Astrocyte (in vitro differentiated cells and primary cell): ENCODE measurements around the gene PKDCC. TPM values are rescaled to one million over a fixed set of nuclear protein-coding genes. Genes with fewer than 3 reads are reported as not detected.

ENCODE experiments used
- DNase-seq: peaks from one replicate; pipeline ENCODE4 v3.0.0-alpha.2; 2010; ENCODE audit warnings: low read depth
- FAIRE-seq: peaks from 2 replicates; lab custom pipeline; 2011; peaks lifted over from hg19 to GRCh38; lab: Jason Lieb, UNC
- H2AFZ ChIP-seq: 2 replicates; pipeline ENCODE4 v1.6.0; 2012; ENCODE audit warnings: low read depth, low read length, inconsistent platforms
- H3K27ac ChIP-seq: 2 replicates; pipeline ENCODE4 v1.5.1; 2011; ENCODE audit warnings: low read depth, low read length, inconsistent platforms
- H3K27me3 ChIP-seq: 2 replicates; pipeline ENCODE4 v1.6.0; 2011; ENCODE audit warnings: low read length, inconsistent platforms; ENCODE audit not compliant: insufficient read depth
- H3K36me3 ChIP-seq: 2 replicates; pipeline ENCODE4 v1.5.1; 2011; ENCODE audit warnings: low read length, inconsistent platforms; ENCODE audit not compliant: insufficient read depth
- H3K4me1 ChIP-seq: 2 replicates; pipeline ENCODE4 v1.5.1; 2011; ENCODE audit warnings: low read length, inconsistent platforms; ENCODE audit not compliant: insufficient read depth
- H3K4me2 ChIP-seq: 2 replicates; pipeline ENCODE4 v1.6.0; 2012; ENCODE audit warnings: low read length, inconsistent platforms
- H3K4me3 ChIP-seq: 2 replicates; pipeline ENCODE4 v1.5.1; 2011; ENCODE audit warnings: low read depth, mild to moderate bottlenecking, low read length, inconsistent platforms; ENCODE audit not compliant: insufficient read depth
- H3K79me2 ChIP-seq: 2 replicates; pipeline ENCODE4 v1.6.0; 2012; ENCODE audit warnings: mild to moderate bottlenecking, low read length, inconsistent platforms; ENCODE audit not compliant: insufficient read depth
- H3K9ac ChIP-seq: 2 replicates; pipeline ENCODE4 v1.6.0; 2012; ENCODE audit warnings: mild to moderate bottlenecking, low read length, inconsistent platforms
- H3K9me3 ChIP-seq: 2 replicates; pipeline ENCODE4 v1.5.1; 2012; ENCODE audit warnings: low read depth, mild to moderate bottlenecking, low read length, inconsistent platforms; ENCODE audit not compliant: insufficient read depth
- H4K20me1 ChIP-seq: 2 replicates; pipeline ENCODE4 v1.6.0; 2012; ENCODE audit warnings: low read length, inconsistent platforms; ENCODE audit not compliant: insufficient read depth
- H3K27ac Mint-ChIP-seq: one replicate; pipeline ENCODE4 v1.8.0; 2021; ENCODE audit warnings: mild to moderate bottlenecking, mixed read lengths; ENCODE audit not compliant: unreplicated experiment
- H3K27me3 Mint-ChIP-seq: one replicate; pipeline ENCODE4 v1.8.0; 2021; ENCODE audit warnings: low read depth, mixed read lengths; ENCODE audit not compliant: unreplicated experiment
- H3K36me3 Mint-ChIP-seq: one replicate; pipeline ENCODE4 v1.8.0; 2021; ENCODE audit warnings: low read depth, mixed read lengths; ENCODE audit not compliant: unreplicated experiment
- H3K4me1 Mint-ChIP-seq: one replicate; pipeline ENCODE4 v1.8.0; 2021; ENCODE audit warnings: low read depth, mixed read lengths; ENCODE audit not compliant: unreplicated experiment
- H3K4me3 Mint-ChIP-seq: one replicate; pipeline ENCODE4 v1.8.0; 2021; ENCODE audit warnings: mild to moderate bottlenecking, moderate library complexity, mixed read lengths; ENCODE audit not compliant: unreplicated experiment
- H3K9me3 Mint-ChIP-seq: one replicate; pipeline ENCODE4 v1.8.0; 2021; ENCODE audit warnings: mild to moderate bottlenecking, mixed read lengths; ENCODE audit not compliant: unreplicated experiment
- CTCF ChIP-seq: IDR thresholded peaks from 2 replicates; pipeline ENCODE4 v1.5.1; 2011; ENCODE audit warnings: low read depth, mild to moderate bottlenecking, inconsistent platforms, low read length, moderate library complexity; ENCODE audit not compliant: insufficient read depth
- EZH2 ChIP-seq: IDR thresholded peaks from 2 replicates; pipeline ENCODE4 v1.6.1; 2012; ENCODE audit warnings: mild to moderate bottlenecking, low read length, inconsistent platforms; ENCODE audit not compliant: insufficient read depth
- total RNA-seq: library from RNA; stranded (reverse); gene quantifications from 2 replicates; pipeline ENCODE4 v1.2.1, GENCODE V29; 2021

PKDCC gene
- total RNA-seq, 1 donor from 2014 or later, result 6.9 TPM

GRCh38 chr2:42012137-42012536, 35.7 kb upstream of the PKDCC start:
- no peaks in the 10 kb centered on the region for H3K79me2 ChIP-seq
- Mint-ChIP-seq H3K4me3 (no peak overlapping the region), H3K9me3 (peaks cover 2% of the 10 kb centered on the region), H3K27me3 (peaks cover 6% of the 10 kb centered on the region), H3K4me1 (peaks cover 26% of the 10 kb centered on the region), H3K36me3 (no peaks in the 10 kb centered on the region), H3K27ac (no peak overlapping the region)
- peaks cover 10% of the 10 kb centered on the region for H3K4me1 ChIP-seq
- no peaks in the 10 kb centered on the region for H4K20me1 ChIP-seq
- no peak overlapping the region for H2AFZ ChIP-seq
- TF ChIP-seq EZH2 (no peak), CTCF (no peak)
- no peaks in the 10 kb centered on the region for H3K36me3 ChIP-seq
- H3K9ac ChIP-seq, result no peak overlapping the region
- no peak overlapping the region for H3K27ac ChIP-seq
- no peaks in the 10 kb centered on the region for H3K9me3 ChIP-seq
- FAIRE-seq (no peak), DNase-seq (no peak)
- no peaks in the 10 kb centered on the region for H3K27me3 ChIP-seq
- no peak overlapping the region for H3K4me2 ChIP-seq
- H3K4me3 ChIP-seq, result no peak overlapping the region

- Mint-ChIP-seq H3K36me3 (no peaks in the 10 kb centered on the region), H3K9me3 (peaks cover 2% of the 10 kb centered on the region), H3K27ac (no peak overlapping the region), H3K4me1 (peaks cover 26% of the 10 kb centered on the region), H3K27me3 (peaks cover 6% of the 10 kb centered on the region), H3K4me3 (no peak overlapping the region)
- H3K4me1 ChIP-seq, result peaks cover 10% of the 10 kb centered on the region
- H4K20me1 ChIP-seq, result no peaks in the 10 kb centered on the region
- no peak overlapping the region for H3K27ac ChIP-seq
- H3K4me3 ChIP-seq, result no peak overlapping the region
- no peak overlapping the region for H2AFZ ChIP-seq
- H3K9me3 ChIP-seq, result no peaks in the 10 kb centered on the region
- DNase-seq (no peak), FAIRE-seq (no peak)
- no peak for TF ChIP-seq CTCF
- no peak for TF ChIP-seq EZH2
- no peak overlapping the region for H3K4me2 ChIP-seq
- no peak overlapping the region for H3K9ac ChIP-seq
- H3K79me2 ChIP-seq, result no peaks in the 10 kb centered on the region
- H3K27me3 ChIP-seq, result no peaks in the 10 kb centered on the region
- no peaks in the 10 kb centered on the region for H3K36me3 ChIP-seq
These were observed 35.2 kb upstream of the PKDCC start for GRCh38 chr2:42012651-42013050.

- Histone ChIP-seq H2AFZ (no peak overlapping the region), H3K27me3 (no peaks in the 10 kb centered on the region), H3K27ac (no peak overlapping the region), H3K9me3 (no peaks in the 10 kb centered on the region), H3K9ac (no peak overlapping the region), H3K36me3 (no peaks in the 10 kb centered on the region), H3K4me2 (no peak overlapping the region), H3K4me1 (peaks cover 10% of the 10 kb centered on the region), H3K79me2 (no peaks in the 10 kb centered on the region), H4K20me1 (no peaks in the 10 kb centered on the region), H3K4me3 (no peak overlapping the region)
- H3K4me1 Mint-ChIP-seq, result peaks cover 22% of the 10 kb centered on the region
- peaks cover 2% of the 10 kb centered on the region for H3K9me3 Mint-ChIP-seq
- H3K27ac Mint-ChIP-seq, result no peak overlapping the region
- no peak overlapping the region for H3K4me3 Mint-ChIP-seq
- H3K27me3 Mint-ChIP-seq, result peaks cover 4% of the 10 kb centered on the region
- H3K36me3 Mint-ChIP-seq, result no peaks in the 10 kb centered on the region
- FAIRE-seq, result no peak
- TF ChIP-seq EZH2 (no peak), CTCF (no peak)
- no peak for DNase-seq
These were observed 34.4 kb upstream of the PKDCC start for GRCh38 chr2:42013409-42013808.
